Ovary (tissue), 3 donors: Measurements from ENCODE around the gene LTB4R2.

ENCODE experiments used
- CTCF ChIP-seq, 3 donors: fragments of 450-650 bp in 2 of 3; fragments of 200-600 bp in 1 of 3; IDR thresholded peaks; one replicate each; pipeline versions ENCODE4 v1.5.1 to v1.8.0; 2016 to 2022; ENCODE audit warnings: antibody characterized with exemption in 3 of 3, mild to moderate bottlenecking in 1 of 3
- EP300 ChIP-seq: sonication (generic); formaldehyde crosslinking; IDR thresholded peaks from one replicate; pipeline ENCODE4 v1.6.1; 2017; ENCODE audit warnings: antibody characterized with exemption
- POLR2A ChIP-seq: fragments of 450-650 bp; IDR thresholded peaks from one replicate; pipeline ENCODE4 v1.6.1; 2017; ENCODE audit warnings: antibody characterized with exemption, mild to moderate bottlenecking, moderate library complexity
- donor health status: DM: no; HTN: no; CAD: no.

- TF ChIP-seq POLR2A (no peak), CTCF (IDR thresholded peaks at IDR 0.05) (no peak), EP300 (no peak)
Observed at GRCh38 chr14:24311837-24312615, 2.1 kb downstream of the LTB4R2 start.
